ENCODE measurements around the gene LRRC4.

LRRC4 gene

DNA sequence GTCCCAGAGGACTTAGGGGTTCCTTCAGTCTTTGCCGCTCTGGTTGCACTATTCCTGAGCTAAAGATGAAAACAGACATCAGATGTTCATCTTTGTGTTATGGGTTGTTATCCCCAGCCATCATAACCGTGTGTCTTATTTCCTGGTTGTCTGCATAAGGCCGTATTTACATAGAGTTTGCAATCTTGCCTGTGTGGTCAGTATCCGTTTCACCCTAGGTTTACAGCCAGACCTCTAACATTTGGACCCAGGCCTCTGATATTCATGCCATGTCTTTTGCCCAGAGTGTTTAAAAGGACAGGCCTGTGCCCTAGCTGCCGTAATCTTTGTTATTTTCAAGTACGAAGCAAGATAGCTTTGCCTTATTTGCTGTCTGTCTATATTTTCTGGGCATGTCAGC lies 26.6 kb downstream of the LRRC4 start:
- DNase-seq, result no peak

DNA sequence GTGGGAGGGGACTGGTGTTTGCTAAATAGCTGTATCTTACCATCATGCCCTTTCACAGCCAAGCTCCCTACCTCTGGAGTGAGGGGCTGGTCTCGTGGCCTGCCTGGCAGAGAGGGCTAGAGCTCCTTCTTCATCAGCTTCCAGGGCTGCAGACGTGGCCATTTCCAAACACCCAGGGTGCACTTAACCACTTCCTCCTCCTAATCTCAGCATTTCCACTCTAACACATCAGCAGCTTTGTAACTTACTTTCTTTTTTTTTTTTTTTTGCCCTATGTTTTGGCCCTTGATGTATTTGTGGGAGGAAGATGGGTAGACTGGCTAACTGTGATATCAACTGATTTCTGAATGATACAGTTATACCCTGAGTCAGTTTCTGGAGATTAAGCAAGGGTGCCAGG lies 27.4 kb downstream of the LRRC4 start:
- DNase-seq, result no peak

DNA sequence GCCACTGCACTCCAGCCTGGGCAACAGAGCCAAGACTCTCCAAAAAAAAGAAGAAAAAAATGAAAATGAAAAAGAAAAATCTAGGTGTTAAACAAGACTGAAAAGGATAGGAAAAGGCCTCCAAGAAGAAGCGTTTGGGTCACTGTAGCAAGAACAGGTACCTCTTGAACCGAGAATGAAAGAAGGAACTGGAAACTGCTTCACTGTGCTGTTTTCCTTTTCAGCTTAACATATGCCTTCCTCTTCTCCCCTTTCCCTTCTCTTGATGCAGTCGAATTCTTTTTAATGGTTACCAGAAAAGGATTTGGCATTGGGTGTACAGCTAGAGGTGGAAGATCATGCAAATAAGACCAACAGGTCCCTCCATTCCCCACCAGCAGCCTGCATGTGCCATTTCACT lies 28.1 kb downstream of the LRRC4 start:
- no peak for DNase-seq

DNA sequence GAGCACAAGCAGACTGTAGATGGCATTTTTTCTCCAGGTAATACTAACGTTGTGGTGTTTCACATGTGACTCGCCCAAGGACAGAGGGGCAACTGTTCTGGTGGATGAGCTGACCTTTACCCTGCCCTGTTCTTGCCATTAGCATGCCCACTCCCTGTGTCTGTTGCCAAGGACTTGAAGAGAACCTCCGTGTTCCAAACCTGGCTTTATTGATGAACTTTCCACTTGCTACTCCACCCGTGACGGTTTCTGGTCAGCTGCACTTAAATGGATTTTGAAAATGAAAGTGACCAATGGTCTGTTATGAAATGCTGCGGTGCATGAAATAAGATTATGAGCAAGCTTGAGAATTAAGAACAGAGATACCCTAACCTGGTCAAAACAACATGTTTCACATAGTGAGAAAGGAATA lies 30.4 kb downstream of the LRRC4 start:
- no peak for DNase-seq

DNA sequence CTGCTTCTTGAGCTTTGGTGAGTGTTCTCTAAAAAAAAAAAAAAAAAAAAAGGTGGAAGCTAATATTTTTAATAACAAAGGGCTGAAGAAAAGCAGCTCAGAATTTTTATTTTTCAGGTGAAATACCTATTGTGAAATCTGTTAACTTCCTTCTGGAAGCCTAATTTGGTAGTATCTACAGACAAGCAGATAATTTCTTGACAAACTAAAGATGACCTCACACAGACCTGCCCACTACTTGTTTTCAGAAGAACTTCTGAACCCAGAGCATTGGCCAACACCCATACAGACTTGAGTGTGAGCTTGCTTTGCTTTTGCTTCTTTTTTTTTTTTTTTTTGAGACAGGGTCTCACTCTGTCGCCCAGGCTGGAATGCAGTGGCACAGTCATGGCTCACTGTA lies 31.2 kb downstream of the LRRC4 start:
- DNase-seq, result no peak

DNA sequence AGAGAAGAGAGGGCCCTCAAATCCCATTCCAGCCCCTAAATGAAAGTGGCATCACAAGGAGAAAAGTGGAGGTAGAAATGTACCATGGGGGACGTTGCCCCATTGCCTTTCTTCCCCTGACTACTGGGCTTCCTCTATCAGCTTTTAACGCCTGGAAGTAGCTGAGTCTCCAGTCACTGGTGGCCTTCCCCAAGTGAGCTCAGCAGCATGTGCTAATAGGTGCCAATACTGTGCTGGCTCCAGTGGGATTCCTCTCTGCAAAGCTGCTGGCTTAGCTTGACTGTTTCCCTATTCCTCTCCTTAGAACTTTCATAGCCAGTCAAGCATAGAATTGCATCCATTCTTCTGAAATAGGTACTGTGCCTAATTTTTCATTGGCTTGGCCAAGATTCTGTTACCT lies 32.6 kb downstream of the LRRC4 start:
- no peak for DNase-seq

DNA sequence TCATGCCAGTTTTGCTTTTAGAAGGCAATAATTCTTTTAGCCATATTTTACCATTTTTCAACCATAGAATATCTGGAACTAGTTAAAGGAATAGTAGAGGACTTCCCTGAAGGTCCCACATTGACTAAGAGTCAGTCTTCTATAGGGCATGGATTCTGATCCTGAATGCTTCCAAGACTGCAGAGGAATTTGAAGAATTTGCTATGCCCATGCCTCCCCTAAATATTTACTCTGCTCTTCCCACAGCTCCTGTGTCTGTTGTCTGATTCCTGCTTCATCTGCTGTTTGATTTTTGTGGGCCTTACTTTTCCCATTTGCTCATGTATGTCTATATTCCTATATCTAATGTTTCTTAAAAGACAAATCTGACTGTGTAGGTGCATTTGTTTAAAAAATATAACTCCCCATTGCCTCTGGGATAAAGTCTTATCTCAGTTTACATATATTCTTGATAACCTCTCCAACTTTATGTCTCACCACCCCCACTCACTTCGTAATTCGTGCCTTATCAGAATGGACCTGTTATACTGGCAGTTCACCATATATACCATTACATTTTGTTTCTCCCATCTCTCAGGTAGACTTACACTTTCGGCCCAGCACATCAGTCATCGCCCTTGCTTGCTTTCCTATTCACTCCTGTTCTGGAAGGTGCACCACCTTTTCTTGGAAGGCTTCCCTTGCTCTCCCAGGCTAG lies 33.9 kb downstream of the LRRC4 start:
- no peak for DNase-seq

DNA sequence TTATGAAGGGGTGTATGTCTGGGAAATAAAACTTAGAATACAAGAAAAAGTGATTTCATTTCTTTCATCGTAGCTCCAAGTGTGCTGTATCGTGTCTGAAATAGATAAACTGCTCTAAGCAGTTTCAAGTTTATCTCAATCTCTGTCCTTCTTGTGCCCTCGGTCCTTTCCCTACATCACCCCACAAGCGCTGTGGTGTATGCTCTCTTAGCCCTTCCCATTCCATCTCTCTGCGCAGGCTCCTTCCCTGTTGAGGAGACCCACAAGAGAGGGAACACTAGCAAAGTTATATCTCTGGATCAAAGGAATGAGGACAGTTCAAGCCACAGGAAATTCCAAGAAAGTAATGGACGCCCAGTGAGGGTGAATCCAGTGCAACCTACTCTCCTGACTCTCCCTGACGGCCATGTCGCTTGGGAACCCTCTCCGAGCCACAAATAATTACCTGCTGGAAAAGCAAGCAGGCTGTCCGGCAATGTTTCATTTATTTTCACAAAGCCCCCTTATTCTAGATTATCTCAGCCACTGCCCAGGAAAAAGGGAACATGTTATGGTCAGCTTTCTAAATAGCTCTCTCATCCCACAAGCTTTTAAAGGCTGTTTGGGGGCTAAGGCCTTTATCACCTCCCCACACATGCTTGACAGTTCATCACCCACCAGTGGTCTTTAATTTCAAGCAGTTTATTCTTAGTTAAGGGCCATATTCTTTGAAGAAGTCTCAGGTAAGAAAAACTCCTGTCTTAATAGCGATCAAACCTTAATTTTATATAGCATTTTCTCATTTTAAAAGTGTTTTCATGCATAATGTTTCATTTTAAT lies 34.8 kb downstream of the LRRC4 start:
- DNase-seq, result no peak

DNA sequence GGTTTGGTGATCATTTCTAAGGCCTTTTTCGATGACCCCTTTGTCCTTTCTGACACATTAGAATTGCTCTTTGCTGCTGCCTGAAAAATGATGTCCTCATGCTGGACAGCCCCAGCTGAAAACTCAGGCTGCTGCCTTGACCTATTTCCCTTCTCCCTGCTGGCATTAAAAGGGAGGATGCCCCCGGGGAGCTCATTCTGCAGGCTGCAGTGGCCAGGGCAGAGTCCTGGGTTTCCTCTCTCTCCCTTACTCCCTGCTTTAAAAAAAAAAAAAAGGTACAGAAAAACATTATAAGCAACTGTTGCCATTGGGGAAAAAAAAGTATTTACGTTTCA lies 35.4 kb downstream of the LRRC4 start:
- no peak for DNase-seq

DNA sequence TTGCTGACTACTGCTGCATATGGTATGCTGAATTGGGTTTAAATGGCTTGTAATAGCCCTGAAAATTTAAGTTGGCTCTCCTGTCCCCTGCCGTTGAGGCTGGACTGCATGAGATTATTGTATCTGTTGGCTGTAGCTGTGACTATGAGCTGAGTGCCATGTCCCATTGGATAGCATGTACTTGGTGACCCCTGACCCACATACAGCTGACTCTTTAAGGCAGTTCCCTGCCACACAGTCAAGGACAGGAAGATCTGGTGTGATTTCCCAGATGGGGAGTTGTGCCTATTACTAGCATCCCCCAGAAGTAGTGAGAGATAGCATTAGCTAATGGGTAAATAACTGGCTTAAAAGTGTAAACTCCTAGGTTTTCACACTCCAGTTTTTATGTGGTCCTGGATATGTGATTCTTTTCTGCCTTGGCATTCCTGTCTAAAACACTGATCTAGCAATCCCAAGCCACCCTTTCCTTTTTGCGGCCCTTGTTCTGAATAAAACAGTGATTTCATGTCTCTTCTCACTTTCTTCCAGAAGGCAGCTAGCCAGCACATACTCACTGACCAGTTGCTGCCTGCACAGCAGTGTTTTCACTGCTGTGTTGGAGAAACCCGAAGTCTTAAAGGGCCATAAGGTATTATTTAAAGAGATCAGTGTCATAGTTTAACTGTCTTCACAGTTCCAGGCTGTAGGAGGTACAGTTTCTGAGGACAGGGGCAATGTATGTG lies 35.9 kb downstream of the LRRC4 start:
- no peak for DNase-seq

DNA sequence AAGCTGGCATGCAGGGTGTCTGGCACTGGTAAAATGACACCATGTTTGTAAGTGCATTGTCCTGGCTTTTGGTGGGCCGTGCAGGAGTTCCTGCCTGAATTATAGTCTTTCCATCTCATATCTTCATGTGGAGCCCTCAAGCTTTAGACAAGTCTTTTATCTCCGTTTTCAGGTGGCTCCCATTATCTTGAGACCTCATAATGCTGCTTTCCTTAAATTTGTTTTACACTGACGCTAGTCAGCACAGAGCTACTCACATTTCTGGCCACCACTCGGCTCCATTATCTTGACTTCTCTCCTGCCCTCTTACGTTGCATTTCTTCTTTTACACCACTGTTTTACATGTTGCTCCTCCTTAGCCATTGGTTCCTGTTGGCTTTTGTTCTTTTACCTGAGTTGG lies 37.2 kb downstream of the LRRC4 start:
- DNase-seq, result no peak

DNA sequence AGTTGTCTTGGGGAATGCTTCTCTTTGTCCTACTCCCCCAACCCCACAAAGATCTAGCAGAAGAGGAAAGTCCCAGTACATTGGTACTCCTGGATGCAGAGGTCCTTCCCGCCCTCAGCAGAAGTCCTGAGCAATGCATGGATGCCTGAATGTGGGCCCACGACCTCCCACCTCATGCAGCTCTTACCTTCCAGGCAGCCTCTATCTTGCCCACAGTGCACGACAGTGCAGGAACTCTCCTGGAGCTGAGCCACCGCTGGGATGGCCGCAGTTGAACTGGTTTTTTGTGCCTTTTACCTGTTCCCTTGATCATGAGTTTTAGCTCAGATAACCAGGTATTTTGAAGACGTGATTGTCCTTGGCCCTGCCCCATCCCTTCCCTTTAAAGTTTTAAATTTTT lies 37.9 kb downstream of the LRRC4 start:
- no peak for DNase-seq

DNA sequence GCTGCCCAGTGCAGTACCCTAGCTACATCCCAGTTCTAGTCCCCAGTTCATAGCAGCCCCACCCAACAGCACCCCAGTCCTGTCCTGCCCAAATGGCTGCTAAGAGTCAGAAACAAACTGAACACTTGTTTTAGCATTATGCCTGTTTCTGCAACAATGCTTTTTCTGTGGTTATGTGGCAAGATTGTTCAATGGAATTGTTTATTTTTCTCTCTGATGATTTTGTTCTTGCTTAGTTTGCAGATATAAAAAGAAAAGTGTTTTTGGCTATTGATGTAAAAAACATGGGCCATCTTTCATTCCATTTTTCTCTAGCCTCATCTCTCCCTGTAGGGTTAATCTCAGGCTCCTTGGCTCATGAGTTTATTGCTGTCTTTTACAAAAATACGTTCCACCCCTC lies 42.5 kb downstream of the LRRC4 start:
- no peak for DNase-seq

DNA sequence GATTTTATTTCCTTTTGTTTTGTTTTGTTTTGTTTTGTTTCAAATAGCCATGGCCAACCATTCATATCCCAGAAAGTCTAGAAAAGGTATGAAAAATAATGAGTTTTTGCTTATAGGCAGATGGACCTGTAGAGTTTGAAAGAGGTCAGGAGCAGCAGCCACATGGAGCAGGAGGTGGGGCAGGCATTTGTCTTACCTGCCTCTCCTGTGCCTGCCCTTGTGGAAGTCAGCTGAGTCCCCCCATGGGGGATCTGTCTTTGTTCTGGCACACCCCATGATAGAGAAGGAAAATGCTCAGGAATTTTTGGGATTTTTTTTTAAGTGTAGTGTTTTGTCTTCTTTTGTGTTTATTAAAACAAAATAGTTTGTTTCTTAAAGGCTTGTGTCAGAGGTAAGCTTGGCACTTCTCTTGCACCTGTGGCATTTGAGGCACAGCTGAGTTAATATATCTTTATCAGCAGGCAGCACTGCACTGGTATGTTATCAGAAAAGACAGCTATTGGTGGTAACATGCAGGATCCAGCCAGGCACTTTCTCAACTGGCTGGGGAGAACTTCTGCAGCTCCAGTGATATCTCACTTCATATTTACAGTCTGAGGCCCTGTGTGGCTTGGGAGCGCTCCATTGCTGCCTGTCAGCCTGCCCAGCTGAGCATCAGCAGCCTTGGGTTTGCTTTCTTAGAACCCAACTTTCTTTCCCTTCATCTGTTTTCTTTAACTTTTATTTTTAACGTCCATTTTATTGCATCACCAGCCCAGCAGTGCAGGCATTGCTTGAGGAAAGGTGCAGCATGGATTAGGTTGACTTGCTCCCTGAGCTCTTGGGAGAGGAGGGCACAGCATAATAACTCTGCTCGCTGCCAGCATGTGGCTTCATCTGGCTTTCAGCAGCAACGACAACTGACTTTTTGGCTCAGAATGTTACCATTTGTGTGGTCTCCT lies 44.4 kb downstream of the LRRC4 start:
- no peak for DNase-seq

DNA sequence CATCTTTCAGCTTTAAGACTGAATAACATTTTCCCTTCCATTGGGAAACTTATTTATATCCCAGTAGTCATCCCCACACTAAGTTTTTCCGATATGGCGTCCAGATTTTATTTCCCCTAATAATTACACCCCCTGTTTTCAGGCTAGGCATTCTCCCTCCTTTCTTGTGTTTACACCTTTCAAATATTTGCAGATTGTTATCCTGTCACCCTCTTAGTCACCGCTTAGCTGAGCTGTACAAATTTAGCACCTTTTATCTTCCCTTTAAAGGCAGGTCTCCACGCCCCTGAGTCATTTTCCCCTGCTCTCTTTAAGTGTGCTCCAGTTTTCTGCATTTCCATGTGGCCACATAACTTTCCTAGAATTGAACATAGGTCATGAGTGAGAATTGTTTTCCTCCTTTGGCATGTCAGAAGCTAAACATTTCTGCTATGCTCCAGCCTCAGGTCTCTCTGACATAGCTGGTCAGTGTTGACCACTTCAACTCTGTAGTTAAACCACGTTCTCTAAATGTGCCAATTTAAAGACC lies 47.4 kb downstream of the LRRC4 start:
- DNase-seq, result no peak

DNA sequence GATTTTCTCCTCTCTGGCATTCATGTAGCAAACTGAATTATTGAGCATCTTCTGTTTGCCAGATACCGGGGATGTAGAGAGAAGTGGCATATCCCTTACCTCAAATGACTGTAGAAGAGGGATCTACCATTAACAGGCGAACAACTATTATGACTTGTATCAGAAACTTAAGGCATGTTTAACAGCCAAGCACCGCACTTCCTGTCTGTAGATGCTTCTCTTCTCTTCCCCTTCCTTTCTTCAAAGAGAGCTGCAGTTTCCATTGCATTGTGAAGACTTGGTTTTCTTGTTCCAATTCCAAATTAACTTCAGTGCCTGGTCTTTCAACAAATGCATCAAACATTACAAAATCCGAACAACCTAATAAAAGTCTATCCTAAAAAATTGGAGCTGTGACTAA lies 49.3 kb downstream of the LRRC4 start:
- no peak for DNase-seq

DNA sequence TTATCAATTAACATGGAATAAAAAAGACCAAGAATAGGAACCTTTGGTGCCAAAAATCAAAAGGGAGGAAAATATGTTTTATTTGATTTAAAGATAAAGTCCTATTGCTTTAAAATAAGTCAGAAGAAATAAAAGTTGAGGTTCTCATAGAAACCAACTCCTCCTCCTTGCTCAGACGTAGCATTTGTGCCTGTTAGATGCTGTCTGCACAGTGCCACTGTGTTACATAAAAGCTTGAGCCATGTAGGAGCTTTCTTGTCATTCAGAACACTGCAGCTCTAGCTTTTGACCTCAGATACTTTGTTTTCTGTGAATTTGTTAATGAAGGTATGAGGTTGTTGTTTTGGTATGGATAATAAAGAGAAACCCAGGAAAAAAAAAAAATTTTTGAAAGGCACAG lies 50.3 kb downstream of the LRRC4 start:
- DNase-seq, result no peak

DNA sequence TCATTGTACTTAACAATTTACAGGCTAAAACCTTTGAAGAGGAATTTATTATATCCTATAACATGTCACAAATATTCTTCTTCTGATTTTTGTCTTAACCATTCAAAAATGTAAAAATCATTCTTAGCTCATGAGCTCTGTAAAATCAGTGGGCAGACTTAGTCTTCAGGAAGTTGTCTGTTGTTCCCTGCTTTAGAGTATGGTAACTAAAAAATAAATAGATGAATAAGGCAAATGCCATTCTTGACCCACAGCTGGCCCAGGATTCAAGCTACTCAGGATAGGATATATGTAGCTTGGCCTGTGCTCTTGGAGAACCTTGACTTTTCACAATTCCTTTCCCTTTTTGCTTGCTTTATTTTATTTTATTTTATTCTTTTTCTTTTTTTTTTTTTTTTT lies 51.5 kb downstream of the LRRC4 start:
- no peak for DNase-seq

DNA sequence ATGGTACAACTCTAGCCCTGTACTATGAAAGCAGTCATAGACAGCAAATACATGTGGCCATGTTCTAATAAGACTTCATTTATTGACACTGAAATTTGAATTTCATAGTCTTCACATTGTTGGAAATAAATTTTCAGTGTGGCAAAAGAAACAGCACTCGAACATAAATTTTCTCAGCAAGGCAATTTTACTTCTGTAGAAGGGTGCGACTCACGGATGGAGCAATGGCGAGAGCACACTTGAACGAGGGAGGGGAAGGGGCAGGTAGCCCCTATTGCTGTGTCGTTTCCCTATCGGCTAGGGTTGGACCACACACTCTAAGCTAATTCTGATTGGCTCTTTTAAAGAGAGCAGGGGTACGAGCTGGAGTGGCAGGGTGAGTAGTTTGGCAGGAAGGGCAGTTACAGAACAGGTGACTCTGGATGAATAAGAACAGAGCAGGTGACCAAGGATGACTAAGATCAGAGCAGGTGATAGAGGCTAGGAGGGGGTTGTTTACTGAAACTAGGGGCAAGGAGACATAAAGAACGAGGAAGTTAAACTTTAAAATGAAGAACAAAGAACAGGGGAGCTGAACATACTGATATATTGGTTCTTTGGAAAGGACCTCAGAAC lies 52.0 kb downstream of the LRRC4 start:
- no peak for DNase-seq

DNA sequence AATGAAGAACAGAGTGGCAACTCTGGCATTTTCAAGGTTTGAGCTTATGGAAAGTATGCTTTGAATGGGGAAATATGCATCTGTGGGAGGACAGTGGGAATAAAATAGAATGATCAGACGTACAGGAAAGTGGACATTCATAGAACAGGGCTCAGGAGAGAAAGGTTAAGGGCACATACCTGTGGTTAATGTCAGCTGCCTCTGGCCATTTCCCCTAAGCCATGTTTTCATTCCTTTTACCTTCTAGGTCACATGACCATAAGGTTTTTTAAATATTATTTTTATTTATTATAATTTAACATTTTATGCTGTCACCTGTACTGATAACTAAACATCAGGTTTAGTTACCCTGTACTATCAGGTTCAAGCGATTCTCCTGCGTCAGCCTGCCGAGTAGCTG lies 52.8 kb downstream of the LRRC4 start:
- no peak for DNase-seq
